A673 (cell line): ENCODE data around the gene CASTOR2. TPM values are rescaled to one million over a fixed set of nuclear protein-coding genes. Genes with fewer than 3 reads are reported as not detected.

Source experiments
- BruUV-seq: library from RNA; stranded (reverse); fragments of 400-500 nt; replicated peaks from 2 replicates; lab custom pipeline; 2021; lab: Mats Ljungman, UMichigan
- CTCF ChIA-PET: fragments of 300-600 bp; sonication (Branson Sonifier 250); formaldehyde crosslinking; loops from one replicate; lab custom pipeline; 2022; ENCODE audit warnings: antibody characterized with exemption; lab: Charles Lee
- POLR2A ChIA-PET: fragments of 300-600 bp; sonication (Branson Sonifier 250); formaldehyde crosslinking; loops from one replicate; lab custom pipeline; 2022; ENCODE audit warnings: antibody characterized with exemption; ENCODE audit not compliant: low non-redundant PET; lab: Charles Lee
- DNase-seq: peaks from one replicate; pipeline ENCODE4 v3.0.0-alpha.2; 2015; ENCODE audit warnings: low spot score
- H3K27ac ChIP-seq: fragments of 200-600 bp; sonication (generic); 2 replicates; pipeline ENCODE4 v1.5.1; 2016; ENCODE audit warnings: mixed run types, low read depth, mild to moderate bottlenecking, mixed read lengths, antibody characterized with exemption, low read length; ENCODE audit not compliant: poor library complexity, severe bottlenecking
- H3K27me3 ChIP-seq: fragments of 200-600 bp; sonication (generic); replicated peaks from 2 replicates; pipeline ENCODE4 v1.6.1; 2017; ENCODE audit warnings: mixed run types, low read depth, mild to moderate bottlenecking, mixed read lengths, antibody characterized with exemption, low read length; ENCODE audit not compliant: insufficient read depth, poor library complexity
- H3K36me3 ChIP-seq: fragments of 200-600 bp; sonication (generic); 2 replicates; pipeline ENCODE4 v1.6.1; 2016; ENCODE audit warnings: mixed run types, mild to moderate bottlenecking, mixed read lengths, antibody characterized with exemption, low read length; ENCODE audit not compliant: insufficient read depth, poor library complexity, severe bottlenecking
- H3K4me1 ChIP-seq: fragments of 200-600 bp; sonication (generic); 2 replicates; pipeline ENCODE4 v1.6.1; 2017; ENCODE audit warnings: mixed run types, mild to moderate bottlenecking, mixed read lengths, antibody characterized with exemption, low read length; ENCODE audit not compliant: insufficient read depth, poor library complexity, severe bottlenecking
- H3K4me3 ChIP-seq: fragments of 200-600 bp; sonication (generic); 2 replicates; pipeline ENCODE4 v1.5.1; 2016; ENCODE audit warnings: low read depth, mixed run types, mild to moderate bottlenecking, mixed read lengths, low read length; ENCODE audit not compliant: poor library complexity, severe bottlenecking
- H3K9me3 ChIP-seq: fragments of 200-600 bp; sonication (generic); 2 replicates; pipeline ENCODE4 v1.6.1; 2016; ENCODE audit warnings: mixed run types, low read depth, mild to moderate bottlenecking, mixed read lengths, antibody characterized with exemption, low read length; ENCODE audit not compliant: poor library complexity, severe bottlenecking
- EZH2 ChIP-seq: fragments of 200-600 bp; sonication (generic); IDR thresholded peaks from 2 replicates; pipeline ENCODE4 v1.6.1; 2017; ENCODE audit warnings: borderline replicate concordance, low read depth, mild to moderate bottlenecking, mixed read lengths, antibody characterized with exemption, low read length; ENCODE audit not compliant: poor library complexity, severe bottlenecking
- intact Hi-C: fragments of 100-400 bp; cut with micrococcal nuclease; formaldehyde crosslinking; loops from one replicate; pipeline ENCODE4 v1.10.0; 2022; ENCODE audit not compliant: unreplicated experiment
- total RNA-seq: library from RNA; stranded (reverse); gene quantifications from 2 replicates; pipeline ENCODE4 v1.2.3, GENCODE V29; 2021
- TF ChIP-seq, protein P1 (sequence below): fragments of 300-800, 200-600 bp; sonication (generic); conservative IDR thresholded peaks from 2 replicates; pipeline ENCODE4 v1.5.1; 2017; ENCODE audit warnings: low read depth, mild to moderate bottlenecking, antibody characterized with exemption, low read length, moderate library complexity, mixed read lengths

The CASTOR2 gene
- total RNA-seq, 1 experiment from 2014 or later, result 20.5 TPM

DNA sequence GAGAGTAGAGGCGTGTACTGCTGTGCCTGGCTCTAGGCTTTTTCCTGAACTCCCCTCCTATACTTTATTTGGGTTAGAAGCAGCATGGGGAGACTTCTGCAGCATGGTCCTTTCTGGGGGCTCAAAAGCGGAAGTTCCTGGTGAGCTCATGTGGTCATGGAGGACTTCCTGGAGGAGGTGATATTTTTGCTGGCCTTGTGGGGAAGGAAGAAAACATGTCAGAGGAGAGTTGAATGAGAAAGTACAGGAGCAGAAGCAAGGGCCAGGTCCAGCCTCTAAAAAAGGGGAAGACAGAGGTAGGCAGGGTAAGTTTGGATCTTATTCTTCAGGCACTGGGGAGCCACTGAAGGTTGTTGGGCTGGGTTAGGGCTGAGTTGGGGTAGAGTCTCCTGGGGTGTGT, 45.5 kb downstream of the CASTOR2 start:
- no peak for DNase-seq
- H3K9me3 ChIP-seq, result no peaks in the 10 kb centered on the region
- H3K27ac ChIP-seq, result no peak overlapping the region
- no peaks in the 10 kb centered on the region for H3K27me3 ChIP-seq
- ChIA-PET POLR2A (no interaction called here), CTCF (no interaction called here)
- H3K36me3 ChIP-seq, result no peaks in the 10 kb centered on the region
- TF ChIP-seq, protein P1, sequence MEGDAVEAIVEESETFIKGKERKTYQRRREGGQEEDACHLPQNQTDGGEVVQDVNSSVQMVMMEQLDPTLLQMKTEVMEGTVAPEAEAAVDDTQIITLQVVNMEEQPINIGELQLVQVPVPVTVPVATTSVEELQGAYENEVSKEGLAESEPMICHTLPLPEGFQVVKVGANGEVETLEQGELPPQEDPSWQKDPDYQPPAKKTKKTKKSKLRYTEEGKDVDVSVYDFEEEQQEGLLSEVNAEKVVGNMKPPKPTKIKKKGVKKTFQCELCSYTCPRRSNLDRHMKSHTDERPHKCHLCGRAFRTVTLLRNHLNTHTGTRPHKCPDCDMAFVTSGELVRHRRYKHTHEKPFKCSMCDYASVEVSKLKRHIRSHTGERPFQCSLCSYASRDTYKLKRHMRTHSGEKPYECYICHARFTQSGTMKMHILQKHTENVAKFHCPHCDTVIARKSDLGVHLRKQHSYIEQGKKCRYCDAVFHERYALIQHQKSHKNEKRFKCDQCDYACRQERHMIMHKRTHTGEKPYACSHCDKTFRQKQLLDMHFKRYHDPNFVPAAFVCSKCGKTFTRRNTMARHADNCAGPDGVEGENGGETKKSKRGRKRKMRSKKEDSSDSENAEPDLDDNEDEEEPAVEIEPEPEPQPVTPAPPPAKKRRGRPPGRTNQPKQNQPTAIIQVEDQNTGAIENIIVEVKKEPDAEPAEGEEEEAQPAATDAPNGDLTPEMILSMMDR, result no peak
- no peak for TF ChIP-seq EZH2
- no peaks in the 10 kb centered on the region for H3K4me1 ChIP-seq
- intact Hi-C loops, result no loop called here
- BruUV-seq, result no TSS peak
- no peak overlapping the region for H3K4me3 ChIP-seq

DNA sequence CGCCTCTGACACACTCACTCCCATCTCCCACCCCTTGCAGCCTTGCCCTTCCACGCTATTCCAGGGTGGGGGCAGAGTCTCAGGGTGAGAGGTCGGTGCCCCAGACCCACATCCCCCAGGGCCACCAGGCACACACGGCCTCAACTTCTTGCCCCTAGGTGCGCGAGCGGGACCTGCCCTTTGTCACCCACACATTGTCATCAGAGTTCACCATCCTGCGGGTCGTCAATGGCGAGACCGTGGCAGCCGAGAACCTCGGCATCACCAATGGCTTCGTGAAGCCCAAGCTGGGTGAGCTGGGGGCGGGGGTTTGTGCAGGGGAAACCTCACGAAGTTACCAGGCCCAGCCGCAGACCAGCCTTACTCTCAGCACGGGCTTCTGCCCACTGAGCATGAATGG, 53.3 kb downstream of the CASTOR2 start:
- ChIA-PET CTCF (no interaction called here), POLR2A (no interaction called here)
- DNase-seq, result no peak
- H3K4me1 ChIP-seq, result no peaks in the 10 kb centered on the region
- intact Hi-C loops, result no loop called here
- no TSS peak for BruUV-seq
- no peaks in the 10 kb centered on the region for H3K9me3 ChIP-seq
- no peaks in the 10 kb centered on the region for H3K27me3 ChIP-seq
- no peak overlapping the region for H3K27ac ChIP-seq
- no peaks in the 10 kb centered on the region for H3K36me3 ChIP-seq
- no peak overlapping the region for H3K4me3 ChIP-seq
- TF ChIP-seq, protein P1, result no peak
- no peak for TF ChIP-seq EZH2

DNA sequence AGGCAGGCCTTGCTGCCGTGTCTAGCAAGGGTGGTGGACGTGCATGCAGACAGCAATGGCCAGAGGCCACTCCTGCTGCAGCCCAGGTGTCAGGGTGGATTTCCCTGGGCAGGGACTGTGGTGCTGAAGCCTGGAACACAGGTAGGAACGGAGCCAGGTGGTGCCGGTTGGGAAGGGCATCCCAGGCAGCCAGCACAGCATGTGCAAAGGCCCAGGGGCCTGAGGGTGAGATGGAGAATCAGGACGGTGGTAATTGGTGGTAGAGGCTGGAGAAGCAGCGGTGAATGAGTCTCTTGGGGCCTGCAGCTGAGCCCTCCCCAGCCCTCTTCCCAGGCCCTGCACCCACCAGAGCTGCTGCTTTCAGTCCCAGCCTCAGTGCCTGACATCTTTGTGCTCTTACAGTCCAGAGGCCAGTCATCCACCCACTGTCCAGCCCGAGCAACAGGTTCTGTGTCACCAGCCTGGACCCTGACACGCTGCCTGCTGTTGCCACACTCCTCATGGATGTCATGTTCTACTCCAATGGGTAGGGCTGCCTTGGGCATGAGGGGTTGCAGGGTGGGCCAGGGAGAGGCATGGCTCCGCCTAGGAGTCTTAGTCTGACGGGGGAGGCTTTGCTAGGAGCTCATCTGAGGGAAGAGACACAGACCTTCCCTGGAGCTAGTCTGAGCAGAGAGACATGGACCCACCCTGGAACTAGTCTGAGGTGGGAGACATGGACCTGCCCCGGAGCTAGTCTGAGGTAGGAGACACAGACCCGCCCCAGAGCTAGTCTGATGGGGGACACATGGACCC, 54.3 kb downstream of the CASTOR2 start:
- CTCF ChIA-PET, result no interaction called here
- Histone ChIP-seq H3K4me1 (no peaks in the 10 kb centered on the region), H3K36me3 (no peaks in the 10 kb centered on the region), H3K9me3 (no peaks in the 10 kb centered on the region), H3K27ac (no peak overlapping the region), H3K4me3 (no peak overlapping the region), H3K27me3 (no peaks in the 10 kb centered on the region)
- intact Hi-C loops, result no loop called here
- TF ChIP-seq, protein P1, result no peak
- no peak for TF ChIP-seq EZH2
- no peak for DNase-seq
- no TSS peak for BruUV-seq
- POLR2A ChIA-PET, result no interaction called here
